GM20000 (cell line): ENCODE data around the gene GPC6.

Experiments
- DNase-seq: peaks from one replicate; pipeline ENCODE4 v3.0.0; 2012; ENCODE audit warnings: low spot score
- TF ChIP-seq, protein P1 (sequence below): IDR thresholded peaks from 2 replicates; pipeline ENCODE4 v1.5.1; 2012; ENCODE audit warnings: mild to moderate bottlenecking, control low read depth; ENCODE audit errors: extremely low read depth, missing control alignments

Gene GPC6

DNA sequence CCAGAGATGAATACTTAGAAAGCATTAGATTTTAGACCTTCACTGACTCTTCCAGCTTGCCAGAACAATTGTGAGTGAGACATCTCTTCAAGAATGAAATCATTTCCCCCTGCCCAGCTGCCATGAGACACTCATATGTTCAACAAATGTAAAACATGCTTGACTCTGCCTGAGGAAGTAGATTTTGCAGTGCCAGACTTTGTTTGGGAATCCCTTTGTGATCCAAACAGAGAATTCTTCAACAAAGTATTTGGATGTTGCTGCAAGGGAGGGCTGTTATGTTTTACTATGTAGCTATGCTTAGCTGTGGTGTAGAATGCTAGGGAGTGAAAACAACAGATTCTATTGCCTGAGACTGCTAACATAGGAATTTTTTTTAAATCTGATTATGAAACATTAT is 836.5 kb downstream of the GPC6 start:
- DNase-seq, result no peak
- TF ChIP-seq, protein P1, sequence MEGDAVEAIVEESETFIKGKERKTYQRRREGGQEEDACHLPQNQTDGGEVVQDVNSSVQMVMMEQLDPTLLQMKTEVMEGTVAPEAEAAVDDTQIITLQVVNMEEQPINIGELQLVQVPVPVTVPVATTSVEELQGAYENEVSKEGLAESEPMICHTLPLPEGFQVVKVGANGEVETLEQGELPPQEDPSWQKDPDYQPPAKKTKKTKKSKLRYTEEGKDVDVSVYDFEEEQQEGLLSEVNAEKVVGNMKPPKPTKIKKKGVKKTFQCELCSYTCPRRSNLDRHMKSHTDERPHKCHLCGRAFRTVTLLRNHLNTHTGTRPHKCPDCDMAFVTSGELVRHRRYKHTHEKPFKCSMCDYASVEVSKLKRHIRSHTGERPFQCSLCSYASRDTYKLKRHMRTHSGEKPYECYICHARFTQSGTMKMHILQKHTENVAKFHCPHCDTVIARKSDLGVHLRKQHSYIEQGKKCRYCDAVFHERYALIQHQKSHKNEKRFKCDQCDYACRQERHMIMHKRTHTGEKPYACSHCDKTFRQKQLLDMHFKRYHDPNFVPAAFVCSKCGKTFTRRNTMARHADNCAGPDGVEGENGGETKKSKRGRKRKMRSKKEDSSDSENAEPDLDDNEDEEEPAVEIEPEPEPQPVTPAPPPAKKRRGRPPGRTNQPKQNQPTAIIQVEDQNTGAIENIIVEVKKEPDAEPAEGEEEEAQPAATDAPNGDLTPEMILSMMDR, result no peak

DNA sequence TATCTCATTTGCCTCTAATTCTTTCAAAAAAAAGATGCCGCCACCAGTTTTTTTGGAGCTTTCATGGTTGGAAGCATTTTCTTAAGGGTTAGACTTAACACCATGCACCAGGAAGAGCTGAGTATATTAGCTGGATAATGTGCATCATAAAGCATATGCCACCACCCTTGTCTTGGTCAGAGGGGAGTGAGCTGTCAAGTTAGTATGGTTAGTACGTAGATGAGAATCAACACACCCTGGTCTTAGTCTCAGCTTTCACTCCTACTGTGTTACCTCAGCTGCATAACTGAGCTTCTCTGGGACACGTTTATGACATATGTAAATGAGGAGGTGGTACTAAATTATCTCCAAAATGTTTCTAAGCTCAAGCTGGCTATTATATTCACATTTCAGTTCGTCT is 837.2 kb downstream of the GPC6 start:
- TF ChIP-seq, protein P1, result no peak
- DNase-seq, result no peak

DNA sequence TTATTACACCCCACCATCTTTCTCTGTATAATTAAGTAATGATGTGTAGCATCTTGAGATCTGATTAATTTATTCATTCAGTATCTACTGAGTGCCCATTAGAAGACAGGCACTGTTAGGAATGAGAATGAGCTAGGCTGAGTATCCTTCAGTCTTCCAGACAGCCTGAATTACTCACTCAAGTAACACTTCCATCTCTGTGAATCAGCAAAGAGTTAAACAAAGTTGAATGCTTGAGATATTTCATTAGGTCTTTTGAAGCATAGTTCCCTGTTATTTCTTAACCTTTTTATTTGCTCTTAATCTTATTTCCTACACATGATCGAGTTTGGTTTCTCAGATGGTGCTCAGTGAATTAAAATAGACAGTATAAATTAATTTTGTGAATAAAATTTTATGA is 839.1 kb downstream of the GPC6 start:
- TF ChIP-seq, protein P1, result no peak
- DNase-seq, result no peak

DNA sequence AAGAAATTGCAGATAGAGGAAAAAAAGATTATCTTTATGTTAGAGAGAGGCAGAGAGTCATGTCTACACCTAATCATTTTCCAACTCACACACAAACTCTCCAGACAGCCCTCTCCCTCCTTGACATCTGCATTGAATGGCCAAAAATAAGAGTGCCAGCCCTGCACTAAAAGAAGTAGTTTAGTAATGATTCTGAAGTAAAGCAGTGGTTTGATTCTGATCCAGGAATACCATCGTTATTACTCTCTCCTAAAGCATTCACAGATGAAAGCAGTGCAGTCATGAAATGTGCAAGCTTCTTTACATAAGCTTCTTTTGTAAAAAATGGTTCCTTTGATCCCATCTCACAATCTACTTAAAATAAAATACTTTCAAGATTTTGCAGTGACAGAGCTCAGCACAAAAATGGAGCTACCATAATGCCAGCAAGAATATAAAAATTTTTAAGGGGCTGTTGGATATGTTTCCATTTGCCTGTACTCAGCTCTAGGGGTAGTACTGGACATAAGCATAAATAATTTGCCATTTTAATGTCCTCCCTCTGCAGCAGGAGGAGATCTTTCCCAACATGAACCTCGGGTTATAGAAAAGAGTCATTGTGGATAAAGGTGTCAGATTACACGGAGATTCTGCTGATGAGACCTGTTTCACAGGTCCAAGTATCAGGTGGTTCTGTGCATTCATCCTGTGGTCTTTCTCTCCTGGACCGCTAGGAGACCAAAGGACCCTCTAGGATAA is 846.6 kb downstream of the GPC6 start:
- DNase-seq, result no peak
- TF ChIP-seq, protein P1, result no peak

DNA sequence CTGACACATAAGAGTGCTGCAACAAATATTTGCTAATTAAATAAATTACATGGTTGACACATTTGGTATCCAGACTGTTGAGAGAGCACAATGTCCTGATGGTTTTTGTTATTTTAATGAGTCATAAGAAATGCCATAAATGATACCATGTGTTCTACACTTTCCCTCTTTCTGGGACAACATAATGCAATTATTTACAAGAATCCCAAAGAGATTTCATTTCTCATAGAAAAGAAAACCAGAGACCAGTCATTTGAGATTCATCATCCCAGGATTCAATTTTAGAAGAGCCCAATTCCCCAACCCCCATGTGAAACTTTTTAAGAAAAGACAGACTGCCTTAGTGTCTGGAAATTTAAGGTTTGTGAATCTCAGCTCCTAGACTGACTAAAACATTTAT is 853.3 kb downstream of the GPC6 start:
- no peak for DNase-seq
- TF ChIP-seq, protein P1, result no peak

DNA sequence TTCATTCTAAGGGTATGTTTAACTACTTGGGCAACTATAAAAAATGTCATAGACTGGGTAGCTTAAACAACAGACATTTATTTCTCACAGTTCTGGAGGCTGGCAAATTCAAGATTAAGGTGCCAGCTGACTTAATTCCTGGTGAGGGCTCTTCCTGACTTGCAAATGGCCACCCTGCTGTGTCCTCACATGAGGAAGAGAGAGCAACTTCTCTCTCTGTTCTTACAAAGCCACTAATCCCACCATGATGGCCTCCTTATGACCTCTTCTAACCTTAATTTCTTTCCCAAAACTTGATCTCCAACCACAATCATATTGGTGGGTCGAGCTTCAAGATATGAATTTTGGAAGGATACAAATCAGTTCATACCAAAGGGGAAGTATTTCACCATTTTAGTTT is 853.9 kb downstream of the GPC6 start:
- DNase-seq, result no peak
- TF ChIP-seq, protein P1, result no peak

DNA sequence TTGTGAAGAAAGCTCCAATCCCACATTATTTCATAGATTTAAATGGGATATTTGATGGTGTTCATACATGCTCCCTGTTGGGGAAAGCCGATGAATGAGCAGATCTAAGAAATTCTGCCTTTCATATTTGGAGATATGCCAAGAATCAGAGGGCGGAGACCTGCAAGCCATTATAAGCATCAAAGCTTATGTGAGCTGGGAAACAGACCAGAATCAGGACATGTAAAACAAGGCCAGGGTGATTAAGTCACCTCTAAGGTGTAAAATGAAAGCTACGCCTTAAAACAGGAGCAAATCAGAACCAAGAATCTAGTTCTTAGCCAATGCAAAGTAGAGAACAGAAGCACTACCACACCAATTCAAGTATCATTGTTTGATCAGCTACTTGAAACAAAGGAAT is 860.5 kb downstream of the GPC6 start:
- no peak for DNase-seq
- TF ChIP-seq, protein P1, result no peak
